ENCODE data around the gene C2orf49.

C2orf49 gene

DNA sequence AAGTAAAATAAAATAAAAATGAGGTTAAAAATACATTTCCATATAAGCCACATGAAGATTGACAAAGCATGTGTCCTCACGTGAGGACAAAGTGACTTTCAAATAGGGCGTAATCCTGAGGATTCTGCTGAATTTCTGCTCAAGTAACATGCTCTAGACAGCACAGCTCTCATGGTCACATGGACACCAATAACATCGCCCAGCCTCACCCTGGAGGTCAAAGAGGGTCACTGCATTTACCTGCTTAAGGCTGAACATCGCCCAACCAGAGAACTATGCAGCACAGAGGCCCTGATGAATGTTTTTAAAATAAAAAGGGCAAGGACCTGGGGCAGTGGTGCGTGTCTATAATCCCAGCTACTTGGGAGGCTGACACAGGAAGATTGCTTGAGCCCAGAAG, 38.0 kb upstream of the C2orf49 start:
- 91% methylated on average over 5 of the region's 5 CpGs for WGBS
- no peak overlapping the region for H3K4me3 ChIP-seq (ENCODE audit: low read length)
- H3K9ac ChIP-seq (ENCODE audit: low read depth, low read length) = no peak overlapping the region
- no peaks in the 10 kb centered on the region for H3K4me1 ChIP-seq (ENCODE audit: insufficient read depth, low read length)
- no peaks in the 10 kb centered on the region for H3K27me3 ChIP-seq (ENCODE audit: insufficient read depth, low read length)
- no peaks in the 10 kb centered on the region for H3K9me3 ChIP-seq (ENCODE audit: insufficient read depth, low read depth, low read length)
- H3K27ac ChIP-seq (ENCODE audit: low read depth, low read length) = no peak overlapping the region
- peaks cover 32% of the 10 kb centered on the region for H3K36me3 ChIP-seq (ENCODE audit: insufficient read depth, low read length)

DNA sequence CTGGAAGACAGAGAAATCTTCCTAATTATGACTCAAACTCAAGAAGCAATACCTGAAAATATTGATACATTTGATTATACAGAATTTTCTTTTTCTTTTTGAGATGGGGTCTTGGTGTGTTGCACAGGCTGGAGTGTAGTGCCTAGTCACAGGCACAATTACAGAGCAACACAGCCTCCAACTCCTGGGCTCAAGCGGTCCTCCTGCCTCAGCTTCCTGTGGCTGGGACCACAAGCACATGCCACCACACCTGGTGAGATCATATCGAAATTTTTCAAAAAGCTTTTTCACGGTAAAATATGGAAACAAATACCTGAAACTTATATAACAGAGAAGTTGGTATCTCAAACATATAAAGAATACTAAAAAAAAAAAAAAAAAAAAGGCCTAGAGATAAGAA, 35.7 kb upstream of the C2orf49 start:
- Histone ChIP-seq H3K36me3 (ENCODE audit: insufficient read depth, low read length) (peaks cover 19% of the 10 kb centered on the region), H3K9ac (ENCODE audit: low read depth, low read length) (no peak overlapping the region), H3K4me3 (ENCODE audit: low read length) (no peak overlapping the region), H3K27ac (ENCODE audit: low read depth, low read length) (no peak overlapping the region), H3K9me3 (ENCODE audit: insufficient read depth, low read depth, low read length) (no peaks in the 10 kb centered on the region), H3K4me1 (ENCODE audit: insufficient read depth, low read length) (no peaks in the 10 kb centered on the region), H3K27me3 (ENCODE audit: insufficient read depth, low read length) (no peaks in the 10 kb centered on the region)
- WGBS = 91% methylated on average over 2 of the region's 3 CpGs

DNA sequence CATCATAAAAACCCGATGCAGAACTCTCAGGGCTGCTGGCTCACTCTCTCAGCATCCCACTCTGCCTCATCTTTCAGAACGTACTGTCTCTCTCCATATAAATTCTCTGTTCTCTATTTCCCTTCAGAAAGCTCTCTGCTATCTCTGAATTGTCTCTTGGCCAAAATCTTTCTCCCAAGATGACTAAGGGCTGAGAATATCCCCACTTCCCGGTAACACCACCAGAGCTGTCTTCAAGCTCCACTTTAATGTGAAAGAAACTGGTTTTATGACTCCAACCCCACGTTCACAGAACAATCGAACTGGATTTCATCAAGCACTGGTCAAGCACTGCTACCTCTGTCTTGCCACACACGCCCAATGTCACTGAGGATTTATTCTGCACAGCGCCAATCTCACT, 30.2 kb upstream of the C2orf49 start:
- no peak overlapping the region for H3K9ac ChIP-seq (ENCODE audit: low read depth, low read length)
- no peak overlapping the region for H3K4me3 ChIP-seq (ENCODE audit: low read length)
- no peaks in the 10 kb centered on the region for H3K9me3 ChIP-seq (ENCODE audit: insufficient read depth, low read depth, low read length)
- H3K27me3 ChIP-seq (ENCODE audit: insufficient read depth, low read length) = no peaks in the 10 kb centered on the region
- peaks cover 18% of the 10 kb centered on the region for H3K36me3 ChIP-seq (ENCODE audit: insufficient read depth, low read length)
- H3K4me1 ChIP-seq (ENCODE audit: insufficient read depth, low read length) = no peaks in the 10 kb centered on the region
- no peak overlapping the region for H3K27ac ChIP-seq (ENCODE audit: low read depth, low read length)
- 93% methylated on average over 7 of the region's 7 CpGs for WGBS

DNA sequence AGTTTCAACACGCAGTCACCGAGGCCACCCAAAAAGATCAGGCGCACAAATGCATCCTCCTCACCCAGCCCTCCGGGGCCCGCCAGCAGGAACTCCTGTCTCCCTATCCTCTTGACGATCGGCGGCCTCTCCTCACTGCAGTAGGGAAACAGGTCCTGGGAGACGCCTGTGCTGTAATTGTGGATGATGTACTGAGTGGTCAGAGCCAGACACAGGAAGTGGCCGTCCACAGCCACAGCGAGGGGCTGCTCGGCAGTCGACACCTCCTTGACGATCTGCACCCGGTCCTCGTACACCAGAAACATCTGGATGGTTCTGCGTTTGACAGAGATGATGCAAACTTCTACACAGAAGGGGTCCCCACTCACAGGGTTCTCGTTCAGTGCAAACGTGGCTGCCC, 29.8 kb upstream of the C2orf49 start:
- 97% methylated on average over 19 of the region's 19 CpGs for WGBS
- Histone ChIP-seq H3K9ac (ENCODE audit: low read depth, low read length) (no peak overlapping the region), H3K27me3 (ENCODE audit: insufficient read depth, low read length) (no peaks in the 10 kb centered on the region), H3K4me1 (ENCODE audit: insufficient read depth, low read length) (no peaks in the 10 kb centered on the region), H3K36me3 (ENCODE audit: insufficient read depth, low read length) (peaks cover 18% of the 10 kb centered on the region), H3K9me3 (ENCODE audit: insufficient read depth, low read depth, low read length) (no peaks in the 10 kb centered on the region), H3K27ac (ENCODE audit: low read depth, low read length) (no peak overlapping the region), H3K4me3 (ENCODE audit: low read length) (no peak overlapping the region)

DNA sequence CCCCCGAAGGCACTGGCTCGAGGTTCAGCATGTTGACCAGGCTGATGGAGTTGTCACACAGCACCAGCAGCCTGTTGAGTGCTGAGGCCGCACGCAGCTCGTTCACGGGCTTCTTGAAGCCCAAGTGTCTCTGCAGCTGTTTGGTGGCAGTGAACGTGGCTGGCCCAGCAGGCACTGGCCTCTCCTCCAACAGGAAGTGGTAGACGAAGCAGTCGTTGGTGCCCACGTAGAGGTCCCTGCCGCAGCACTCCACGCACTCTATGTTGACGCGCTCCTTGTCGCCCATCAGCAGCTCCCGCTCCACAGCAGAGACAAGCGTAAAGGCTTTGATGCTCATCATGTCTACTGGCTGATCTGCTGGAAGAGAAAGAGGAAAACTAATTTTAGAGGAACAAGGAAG, 29.4 kb upstream of the C2orf49 start:
- no peaks in the 10 kb centered on the region for H3K27me3 ChIP-seq (ENCODE audit: insufficient read depth, low read length)
- no peak overlapping the region for H3K9ac ChIP-seq (ENCODE audit: low read depth, low read length)
- H3K4me1 ChIP-seq (ENCODE audit: insufficient read depth, low read length) = no peaks in the 10 kb centered on the region
- H3K36me3 ChIP-seq (ENCODE audit: insufficient read depth, low read length) = peaks cover 18% of the 10 kb centered on the region
- H3K9me3 ChIP-seq (ENCODE audit: insufficient read depth, low read depth, low read length) = no peaks in the 10 kb centered on the region
- no peak overlapping the region for H3K4me3 ChIP-seq (ENCODE audit: low read length)
- 96% methylated on average over 17 of the region's 17 CpGs for WGBS
- H3K27ac ChIP-seq (ENCODE audit: low read depth, low read length) = no peak overlapping the region

DNA sequence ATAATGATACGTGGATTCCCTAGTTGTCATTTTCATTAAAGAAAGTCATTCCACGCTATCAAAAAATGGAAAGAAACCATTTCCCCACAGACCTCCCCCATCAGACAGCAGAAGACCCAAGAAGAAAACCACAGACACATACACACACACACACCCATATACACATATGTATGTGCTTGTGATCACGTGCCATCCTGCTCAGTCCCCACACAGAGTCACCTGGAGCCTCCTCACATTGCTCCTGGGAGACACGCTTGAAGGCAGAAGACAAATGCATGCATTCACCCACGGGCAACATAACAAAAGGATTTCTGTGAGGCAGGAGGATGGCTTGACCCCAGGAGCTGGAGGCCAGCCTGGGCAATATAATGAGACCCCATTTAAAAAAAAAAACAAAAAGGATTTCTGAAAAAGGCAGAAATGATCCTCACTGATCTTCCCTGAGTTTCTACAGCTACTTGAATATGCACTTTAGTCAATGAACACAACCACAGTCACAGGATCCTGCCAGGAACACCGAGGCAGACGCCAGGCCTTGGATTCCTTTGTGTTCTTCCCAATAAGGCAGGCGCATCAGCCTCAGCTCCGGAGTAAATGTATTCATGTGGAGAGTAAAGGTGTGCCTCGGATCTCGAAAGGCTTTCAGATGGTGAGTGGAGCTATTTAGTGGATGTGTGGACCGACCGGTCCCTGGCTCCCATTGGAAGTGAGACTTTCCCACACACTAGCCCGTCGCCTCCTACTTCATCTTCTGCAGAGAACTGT, 28.8 kb upstream of the C2orf49 start:
- H3K9me3 ChIP-seq (ENCODE audit: insufficient read depth, low read depth, low read length) = no peaks in the 10 kb centered on the region
- H3K4me3 ChIP-seq (ENCODE audit: low read length) = no peak overlapping the region
- no peak overlapping the region for H3K27ac ChIP-seq (ENCODE audit: low read depth, low read length)
- no peak overlapping the region for H3K9ac ChIP-seq (ENCODE audit: low read depth, low read length)
- peaks cover 18% of the 10 kb centered on the region for H3K36me3 ChIP-seq (ENCODE audit: insufficient read depth, low read length)
- H3K4me1 ChIP-seq (ENCODE audit: insufficient read depth, low read length) = no peaks in the 10 kb centered on the region
- no peaks in the 10 kb centered on the region for H3K27me3 ChIP-seq (ENCODE audit: insufficient read depth, low read length)
- whole genome bisulfite sequencing = 82% methylated on average over 14 of the region's 15 CpGs

DNA sequence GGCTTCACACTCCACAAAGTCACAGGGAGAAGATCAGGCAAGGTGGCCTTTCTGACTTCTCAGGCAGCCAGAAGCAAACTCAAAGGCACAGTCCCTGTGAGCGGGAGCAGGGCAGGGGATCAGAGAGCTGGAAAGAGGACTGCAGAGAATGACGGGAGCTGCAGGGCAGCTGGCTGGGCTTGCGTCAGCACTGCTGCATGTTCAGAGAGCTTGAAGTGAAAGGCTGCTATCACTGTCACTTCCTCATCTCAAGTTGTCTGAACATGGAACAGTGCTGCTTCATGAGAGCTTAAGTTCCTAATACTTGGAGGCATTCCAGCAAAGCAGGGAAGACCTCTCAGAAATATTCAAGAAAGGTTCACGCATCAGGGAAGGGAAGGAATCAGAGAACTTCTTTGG, 28.2 kb upstream of the C2orf49 start:
- Histone ChIP-seq H3K9ac (ENCODE audit: low read depth, low read length) (no peak overlapping the region), H3K36me3 (ENCODE audit: insufficient read depth, low read length) (peaks cover 18% of the 10 kb centered on the region), H3K4me1 (ENCODE audit: insufficient read depth, low read length) (no peaks in the 10 kb centered on the region), H3K4me3 (ENCODE audit: low read length) (no peak overlapping the region), H3K27ac (ENCODE audit: low read depth, low read length) (no peak overlapping the region), H3K9me3 (ENCODE audit: insufficient read depth, low read depth, low read length) (no peaks in the 10 kb centered on the region), H3K27me3 (ENCODE audit: insufficient read depth, low read length) (no peaks in the 10 kb centered on the region)
- WGBS = 86% methylated on average over 4 of the region's 4 CpGs

DNA sequence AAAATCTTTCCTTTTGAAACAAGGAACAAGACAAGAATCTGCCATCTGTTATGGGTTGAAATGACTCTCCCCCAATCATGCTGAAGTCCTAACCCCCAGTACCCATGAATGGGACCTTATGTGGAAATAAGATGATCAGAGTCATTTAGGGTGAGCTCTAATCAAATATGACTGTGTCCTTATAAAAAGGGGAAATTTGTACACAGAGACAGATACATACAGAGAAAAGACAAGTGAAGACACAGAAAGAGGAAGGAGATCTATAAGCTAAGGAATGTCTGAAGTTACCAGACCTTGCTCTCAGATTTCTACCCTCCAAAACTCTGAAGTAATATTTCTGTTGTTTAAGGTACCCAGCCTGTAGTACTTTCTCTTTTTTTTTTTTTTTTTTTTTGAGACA, 23.5 kb upstream of the C2orf49 start:
- no peak overlapping the region for H3K27ac ChIP-seq (ENCODE audit: low read depth, low read length)
- no peaks in the 10 kb centered on the region for H3K27me3 ChIP-seq (ENCODE audit: insufficient read depth, low read length)
- H3K4me1 ChIP-seq (ENCODE audit: insufficient read depth, low read length) = no peaks in the 10 kb centered on the region
- no peak overlapping the region for H3K4me3 ChIP-seq (ENCODE audit: low read length)
- no peaks in the 10 kb centered on the region for H3K36me3 ChIP-seq (ENCODE audit: insufficient read depth, low read length)
- H3K9ac ChIP-seq (ENCODE audit: low read depth, low read length) = no peak overlapping the region
- H3K9me3 ChIP-seq (ENCODE audit: insufficient read depth, low read depth, low read length) = no peaks in the 10 kb centered on the region

DNA sequence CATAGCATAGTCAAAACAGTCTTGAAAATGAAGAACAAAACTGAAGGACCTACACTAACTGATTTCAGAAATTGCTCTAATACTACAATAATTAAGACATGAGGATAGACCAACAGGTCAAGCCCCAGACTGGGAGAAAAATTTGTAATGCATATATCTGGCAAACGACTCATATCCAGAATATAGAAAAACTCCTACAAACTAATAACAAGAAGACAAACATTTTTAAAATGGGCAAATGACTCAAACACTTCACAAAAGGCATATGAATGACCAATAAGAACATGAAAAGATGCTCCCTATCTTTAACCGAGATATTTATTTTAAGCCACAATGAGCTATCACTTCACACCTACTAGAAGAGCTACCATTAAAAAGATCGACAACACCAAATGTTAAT, 22.0 kb upstream of the C2orf49 start:
- WGBS = 100% methylated on average over 2 of the region's 3 CpGs
- H3K27me3 ChIP-seq (ENCODE audit: insufficient read depth, low read length) = no peaks in the 10 kb centered on the region
- H3K4me3 ChIP-seq (ENCODE audit: low read length) = no peak overlapping the region
- no peaks in the 10 kb centered on the region for H3K9me3 ChIP-seq (ENCODE audit: insufficient read depth, low read depth, low read length)
- no peak overlapping the region for H3K9ac ChIP-seq (ENCODE audit: low read depth, low read length)
- H3K36me3 ChIP-seq (ENCODE audit: insufficient read depth, low read length) = no peaks in the 10 kb centered on the region
- no peaks in the 10 kb centered on the region for H3K4me1 ChIP-seq (ENCODE audit: insufficient read depth, low read length)
- H3K27ac ChIP-seq (ENCODE audit: low read depth, low read length) = no peak overlapping the region

DNA sequence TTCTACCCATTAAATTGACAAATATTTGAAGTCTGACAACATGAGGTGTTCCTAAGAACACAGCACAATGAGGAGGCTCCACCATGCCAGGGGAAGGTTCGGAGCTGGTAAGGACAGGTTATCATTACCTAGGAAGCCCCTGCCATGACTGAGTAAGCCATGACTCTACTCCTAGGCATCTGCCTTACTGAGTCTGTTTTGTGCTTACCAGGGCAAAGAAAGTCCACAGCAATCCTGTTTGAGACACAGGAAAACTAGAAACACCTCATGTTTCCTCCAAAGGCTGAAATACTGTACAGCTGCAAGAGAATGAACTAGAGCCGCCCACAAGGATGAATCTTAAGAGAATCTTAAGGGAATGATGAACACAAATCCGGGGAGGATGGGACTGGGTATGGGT, 19.4 kb upstream of the C2orf49 start:
- Histone ChIP-seq H3K36me3 (ENCODE audit: insufficient read depth, low read length) (no peaks in the 10 kb centered on the region), H3K27me3 (ENCODE audit: insufficient read depth, low read length) (no peaks in the 10 kb centered on the region), H3K9me3 (ENCODE audit: insufficient read depth, low read depth, low read length) (no peaks in the 10 kb centered on the region), H3K4me1 (ENCODE audit: insufficient read depth, low read length) (no peaks in the 10 kb centered on the region), H3K4me3 (ENCODE audit: low read length) (no peak overlapping the region), H3K27ac (ENCODE audit: low read depth, low read length) (no peak overlapping the region), H3K9ac (ENCODE audit: low read depth, low read length) (no peak overlapping the region)
- 94% methylated on average over 3 of the region's 3 CpGs for WGBS

DNA sequence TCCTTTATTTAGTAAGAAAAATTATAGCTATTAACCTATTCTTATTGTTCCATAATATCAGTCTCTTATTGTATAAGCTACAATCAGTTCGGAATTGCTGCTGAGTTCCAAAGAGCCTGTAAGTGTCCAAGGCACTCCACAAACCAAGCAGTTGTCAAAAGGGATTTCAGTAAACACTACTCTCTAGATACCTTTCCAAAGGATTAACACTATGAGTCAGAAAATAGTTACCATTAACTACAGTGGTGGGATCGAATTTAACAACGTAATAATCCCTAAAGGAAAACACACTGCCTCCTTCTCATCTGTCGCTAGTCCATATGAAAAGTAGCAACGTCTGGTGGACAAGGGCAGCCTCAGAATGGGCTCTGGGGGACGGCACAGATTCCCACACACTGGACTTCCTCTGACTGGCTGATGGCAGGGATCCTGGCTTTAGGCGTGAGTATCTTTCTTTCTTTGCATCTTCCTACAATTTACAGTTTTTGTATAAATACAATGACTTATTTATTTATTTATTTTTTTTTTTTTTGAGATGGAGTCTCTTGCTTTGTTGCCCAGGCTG, 16.6 kb upstream of the C2orf49 start:
- Histone ChIP-seq H3K4me3 (ENCODE audit: low read length) (no peak overlapping the region), H3K36me3 (ENCODE audit: insufficient read depth, low read length) (no peaks in the 10 kb centered on the region), H3K27ac (ENCODE audit: low read depth, low read length) (no peak overlapping the region), H3K27me3 (ENCODE audit: insufficient read depth, low read length) (no peaks in the 10 kb centered on the region), H3K9me3 (ENCODE audit: insufficient read depth, low read depth, low read length) (no peaks in the 10 kb centered on the region), H3K4me1 (ENCODE audit: insufficient read depth, low read length) (peaks cover 16% of the 10 kb centered on the region; the same call in 1 of the 2 replicates), H3K9ac (ENCODE audit: low read depth, low read length) (no peak overlapping the region)
- WGBS = 89% methylated on average over 6 of the region's 7 CpGs
